H1 (cell line): ENCODE results near the gene RBP3. TPM values are rescaled to one million over a fixed set of nuclear protein-coding genes. Genes with fewer than 3 reads are reported as not detected.

Experiments
- CTCF ChIA-PET: fragments of 300-600 bp; sonication (Branson Sonifier 250); formaldehyde crosslinking; loops from one replicate; lab custom pipeline; 2021; ENCODE audit not compliant: partially characterized antibody; lab: Charles Lee
- POLR2A ChIA-PET: fragments of 300-600 bp; sonication (Branson Sonifier 250); formaldehyde crosslinking; loops from one replicate; lab custom pipeline; 2021; ENCODE audit warnings: inconsistent platforms; ENCODE audit not compliant: partially characterized antibody; lab: Charles Lee
- DNase-seq, 2 experiments: peaks; one replicate each; pipeline versions ENCODE4 v3.0.0 to v3.0.0-alpha.2; 2010 to 2022; ENCODE audit warnings: low spot score in 2 of 2, low read depth in 1 of 2, mixed read lengths in 1 of 2
- FAIRE-seq: peaks from 2 replicates; lab custom pipeline; 2011; peaks lifted over from hg19 to GRCh38; lab: Jason Lieb, UNC
- H2AFZ ChIP-seq: 2 replicates; pipeline ENCODE4 v1.8.1; 2012; ENCODE audit warnings: low read length, inconsistent platforms
- H2AK5ac ChIP-seq: 2 replicates; pipeline ENCODE4 v1.6.1; 2013; ENCODE audit warnings: low read depth, low read length
- H2BK120ac ChIP-seq: replicated peaks from 2 replicates; pipeline ENCODE3; 2013; ENCODE audit warnings: low read depth, low read length, inconsistent platforms
- H2BK12ac ChIP-seq: 2 replicates; pipeline ENCODE4 v1.6.1; 2013; ENCODE audit warnings: low read depth, low read length
- H2BK15ac ChIP-seq: 2 replicates; pipeline ENCODE4 v1.6.1; 2013; ENCODE audit warnings: low read length
- H2BK20ac ChIP-seq: 2 replicates; pipeline ENCODE4 v1.6.1; 2013; ENCODE audit warnings: low read length
- H2BK5ac ChIP-seq: 2 replicates; pipeline ENCODE4 v1.6.1; 2013; ENCODE audit warnings: low read depth, low read length
- H3K14ac ChIP-seq: 2 replicates; pipeline ENCODE4 v1.6.1; 2013; ENCODE audit warnings: inconsistent platforms; ENCODE audit not compliant: insufficient read length
- H3K18ac ChIP-seq: 2 replicates; pipeline ENCODE4 v1.6.1; 2013; ENCODE audit warnings: low read length; ENCODE audit errors: extremely low read depth
- H3K23ac ChIP-seq: 2 replicates; pipeline ENCODE4 v1.6.1; 2013; ENCODE audit warnings: inconsistent platforms; ENCODE audit not compliant: insufficient read length
- H3K23me2 ChIP-seq: 2 replicates; pipeline ENCODE4 v1.6.1; 2013; ENCODE audit warnings: low read depth, low read length
- H3K27ac ChIP-seq: 2 replicates; pipeline ENCODE4 v1.6.1; 2011; ENCODE audit warnings: low read depth, low read length, inconsistent platforms
- H3K27me3 ChIP-seq, 4 experiments: replicated peaks in 1 of 4; 1 replicate in 1 of 4; 2 replicates in 3 of 4; pipeline versions ENCODE4 v1.6.1 to v1.8.1; 2011 to 2013; ENCODE audit warnings: low read length in 3 of 4, mild to moderate bottlenecking in 3 of 4, inconsistent platforms in 2 of 4, mixed read lengths in 2 of 4, moderate library complexity in 1 of 4; ENCODE audit not compliant: control insufficient read depth in 3 of 4, insufficient read depth in 3 of 4; ENCODE audit errors: extremely low read depth in 1 of 4
- H3K36me3 ChIP-seq, 4 experiments: 2 replicates each; pipeline versions ENCODE4 v1.6.1 to v1.8.1; 2011 to 2013; ENCODE audit warnings: mild to moderate bottlenecking in 4 of 4, low read length in 3 of 4, moderate library complexity in 2 of 4, control low read depth in 1 of 4, inconsistent platforms in 1 of 4; ENCODE audit not compliant: insufficient read depth in 4 of 4, control insufficient read depth in 2 of 4
- H3K4ac ChIP-seq: replicated peaks from 2 replicates; pipeline ENCODE3; 2013; ENCODE audit warnings: low read length, low read depth, mixed read lengths, inconsistent platforms; ENCODE audit not compliant: insufficient read length
- H3K4me1 ChIP-seq, 4 experiments: replicated peaks in 1 of 4; 1 replicate in 1 of 4; 2 replicates in 3 of 4; pipeline versions ENCODE4 v1.6.1 to v1.8.1; 2011 to 2013; ENCODE audit warnings: low read length in 3 of 4, inconsistent platforms in 2 of 4, mixed read lengths in 1 of 4; ENCODE audit not compliant: insufficient read depth in 4 of 4, control insufficient read depth in 3 of 4
- H3K4me2 ChIP-seq, 2 experiments: 2 replicates each; pipeline versions ENCODE4 v1.6.1 to v1.8.1; 2011 to 2013; ENCODE audit warnings: low read depth in 2 of 2, low read length in 2 of 2, control low read depth in 1 of 2, inconsistent platforms in 1 of 2, mild to moderate bottlenecking in 1 of 2; ENCODE audit not compliant: insufficient read depth in 1 of 2
- H3K4me3 ChIP-seq, 4 experiments: fragments of 200-600, 300-600 bp in 1 of 4; sonication (generic), shearing (Covaris generic), sonication (Bioruptor Twin) in 1 of 4; 2 replicates each; pipeline versions ENCODE4 v1.5.1 to v1.8.1; 2011 to 2016; ENCODE audit warnings: low read length in 4 of 4, low read depth in 3 of 4, control low read depth in 2 of 4, inconsistent platforms in 2 of 4, mild to moderate bottlenecking in 2 of 4, mixed read lengths in 1 of 4, moderate library complexity in 1 of 4; ENCODE audit not compliant: insufficient read depth in 2 of 4; ENCODE audit errors: extremely low read depth in 1 of 4
- H3K56ac ChIP-seq: replicated peaks from 2 replicates; pipeline ENCODE3; 2013; ENCODE audit warnings: low read depth, mild to moderate bottlenecking, mixed read lengths, low read length, inconsistent platforms; ENCODE audit not compliant: insufficient read length
- H3K79me1 ChIP-seq: 2 replicates; pipeline ENCODE4 v1.6.1; 2013; ENCODE audit warnings: low read depth, low read length, control low read depth
- H3K79me2 ChIP-seq, 2 experiments: 2 replicates each; pipeline versions ENCODE4 v1.6.1 to v1.8.1; 2012 to 2013; ENCODE audit warnings: low read length in 2 of 2, mild to moderate bottlenecking in 2 of 2, inconsistent platforms in 1 of 2; ENCODE audit not compliant: insufficient read depth in 2 of 2, control insufficient read depth in 1 of 2
- H3K9ac ChIP-seq, 4 experiments: replicated peaks in 1 of 4; 1 replicate in 1 of 4; 2 replicates in 3 of 4; pipeline versions ENCODE4 v1.6.1 to v1.8.1; 2011 to 2013; ENCODE audit warnings: low read depth in 3 of 4, low read length in 3 of 4, control low read depth in 2 of 4, mild to moderate bottlenecking in 2 of 4, moderate library complexity in 2 of 4, inconsistent platforms in 1 of 4; ENCODE audit errors: extremely low read depth in 1 of 4
- H3K9me3 ChIP-seq, 2 experiments: 2 replicates each; pipeline versions ENCODE4 v1.6.1 to v1.8.1; 2012 to 2013; ENCODE audit warnings: mild to moderate bottlenecking in 2 of 2, moderate library complexity in 2 of 2, control low read depth in 1 of 2, inconsistent platforms in 1 of 2, low read depth in 1 of 2, low read length in 1 of 2, mixed read lengths in 1 of 2; ENCODE audit not compliant: insufficient read depth in 2 of 2
- H4K20me1 ChIP-seq, 2 experiments: replicated peaks in 1 of 2; 2 replicates each; pipeline versions ENCODE3 to v1.8.1; 2011 to 2013; ENCODE audit warnings: inconsistent platforms in 2 of 2, low read length in 2 of 2, mild to moderate bottlenecking in 1 of 2; ENCODE audit not compliant: insufficient read depth in 2 of 2, control insufficient read depth in 1 of 2
- H4K5ac ChIP-seq: 2 replicates; pipeline ENCODE4 v1.6.1; 2013; ENCODE audit warnings: low read length, low read depth, mixed read lengths, inconsistent platforms; ENCODE audit not compliant: insufficient read length
- H4K8ac ChIP-seq: 2 replicates; pipeline ENCODE4 v1.8.0; 2013; ENCODE audit warnings: mild to moderate bottlenecking, moderate library complexity, low read length, inconsistent platforms; ENCODE audit not compliant: insufficient read depth; ENCODE audit errors: extremely low read depth
- H4K91ac ChIP-seq: replicated peaks from 2 replicates; pipeline ENCODE3; 2013; ENCODE audit warnings: low read length, mixed read lengths, inconsistent platforms; ENCODE audit not compliant: insufficient read length
- BCL11A ChIP-seq, 2 experiments: IDR thresholded peaks; one replicate each; pipeline ENCODE4 v1.6.1; 2011; ENCODE audit warnings: low read depth in 2 of 2, low read length in 2 of 2, mild to moderate bottlenecking in 2 of 2
- CBX8 ChIP-seq: fragments of 300-800, 300-1000 bp; sonication (generic); IDR thresholded peaks from 2 replicates; pipeline ENCODE4 v1.7.1; 2016; ENCODE audit warnings: low read depth, low read length, borderline replicate concordance
- FOSL1 ChIP-seq: IDR thresholded peaks from 2 replicates; pipeline ENCODE4 v1.6.1; 2011; ENCODE audit warnings: mild to moderate bottlenecking, low read depth, low read length, moderate library complexity; ENCODE audit not compliant: insufficient read depth
- GABPA ChIP-seq: IDR thresholded peaks from 2 replicates; pipeline ENCODE4 v1.6.1; 2011; ENCODE audit warnings: mild to moderate bottlenecking, low read length, moderate library complexity, borderline replicate concordance; ENCODE audit not compliant: insufficient read depth
- HDAC6 ChIP-seq: IDR thresholded peaks from one replicate; pipeline ENCODE4 v1.7.1; 2012; ENCODE audit warnings: low read depth, mild to moderate bottlenecking, inconsistent platforms, low read length, moderate library complexity
- JUN ChIP-seq: IDR thresholded peaks from 2 replicates; pipeline ENCODE4 v1.6.1; 2011; ENCODE audit warnings: low read depth, mild to moderate bottlenecking, improper control_type of control experiment, low read length
- PHF8 ChIP-seq: fragments of 200-600 bp; sonication (generic); conservative IDR thresholded peaks from 2 replicates; pipeline ENCODE4 v1.7.1; 2012; ENCODE audit warnings: low read depth, mild to moderate bottlenecking, inconsistent platforms, low read length, moderate library complexity
- POU5F1 ChIP-seq: IDR thresholded peaks from 2 replicates; pipeline ENCODE4 v1.6.1; 2011; ENCODE audit warnings: low read depth, mild to moderate bottlenecking, low read length, moderate library complexity
- RBBP5 ChIP-seq: IDR thresholded peaks from 2 replicates; pipeline ENCODE4 v1.7.1; 2012; ENCODE audit warnings: low read depth, mild to moderate bottlenecking, inconsistent platforms, low read length, moderate library complexity, borderline replicate concordance
- SRF ChIP-seq: IDR thresholded peaks from 2 replicates; pipeline ENCODE4 v1.6.1; 2011; ENCODE audit warnings: mild to moderate bottlenecking, low read depth, low read length, moderate library complexity
- TAF1 ChIP-seq: IDR thresholded peaks from 2 replicates; pipeline ENCODE4 v1.6.1; 2011; ENCODE audit warnings: mild to moderate bottlenecking, low read depth, low read length
- WGBS, 2 experiments: shearing (Covaris generic) in 1 of 2; methylation state at CpG; one replicate each; pipeline versions ENCODE4 v1.1.6 to v1.1.7; 2013 to 2015; ENCODE audit warnings: low lambda C conversion rate in 2 of 2, mixed read lengths in 2 of 2, inconsistent platforms in 1 of 2, low coverage in 1 of 2, missing lambda C conversion rate in 1 of 2; ENCODE audit not compliant: insufficient replicate concordance in 2 of 2, insufficient coverage in 1 of 2, insufficient read length in 1 of 2; ENCODE audit errors: extremely low coverage in 1 of 2, missing lambda C conversion rate in 1 of 2; 5-methylcytosine and 5-hydroxymethylcytosine counted together
- polyA plus RNA-seq, 7 experiments: library from polyadenylated mRNA; depleted of rRNA in 3 of 7; stranded (reverse) in 5 of 7; unstranded in 2 of 7; fragments of >200 nt in 5 of 7; fragments of 200-250 nt in 2 of 7; gene quantifications; 1 replicate in 5 of 7; 2 replicates in 1 of 7; 4 replicates in 1 of 7; pipeline versions ENCODE4 v1.2.1 to v1.2.3, GENCODE V29; 2011 to 2013; ENCODE audit warnings: missing spikeins in 2 of 7, mixed read lengths in 2 of 7
- total RNA-seq: library from RNA; stranded (reverse); fragmentation: NEBNext Ultra II Directional; extraction: Animal tissue kit (Norgen Biotek cat#: 25700); gene quantifications from 2 replicates; pipeline ENCODE4 v1.2.1, GENCODE V29; 2021
- TF ChIP-seq, protein P1 (sequence below): IDR thresholded peaks from 2 replicates; pipeline ENCODE4 v1.6.1; 2012; ENCODE audit warnings: inconsistent platforms
- TF ChIP-seq, protein P2 (sequence below): IDR thresholded peaks from 2 replicates; pipeline ENCODE4 v1.6.1; 2011; ENCODE audit warnings: low read depth, mild to moderate bottlenecking, low read length; ENCODE audit not compliant: insufficient read depth

Gene RBP3
- total and polyA plus RNA-seq, 2 of the 8 experiments (the other 6 are each of a cell fraction or from before 2014, with no cell fraction given) = not detected

DNA sequence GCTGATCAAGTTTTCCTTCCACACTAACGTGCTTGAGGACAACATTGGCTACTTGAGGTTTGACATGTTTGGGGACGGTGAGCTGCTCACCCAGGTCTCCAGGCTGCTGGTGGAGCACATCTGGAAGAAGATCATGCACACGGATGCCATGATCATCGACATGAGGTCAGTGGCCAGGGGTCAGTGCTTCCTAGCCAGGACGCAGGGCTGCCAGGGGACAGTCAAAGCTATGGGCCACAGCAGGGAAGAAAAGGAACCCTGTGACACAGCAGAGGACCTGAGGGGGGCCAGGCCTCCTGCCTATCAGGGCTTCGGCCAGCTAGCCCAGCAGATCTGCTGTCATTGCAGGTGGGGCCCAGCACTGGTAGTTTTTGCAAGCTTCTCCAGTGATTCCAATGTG lies 5.2 kb downstream of the RBP3 start:
- Histone ChIP-seq H3K9me3 (no peaks in the 10 kb centered on the region), H3K27me3 (no peaks in the 10 kb centered on the region; a peak in 1 of 7 replicates), H3K79me1 (no peaks in the 10 kb centered on the region), H4K20me1 (no peaks in the 10 kb centered on the region), H4K5ac (no peak overlapping the region), H3K4me2 (no peak overlapping the region), H3K4me3 (no peak overlapping the region), H4K91ac (no peak overlapping the region), H3K79me2 (no peaks in the 10 kb centered on the region), H3K23me2 (no peaks in the 10 kb centered on the region), H3K23ac (no peak overlapping the region), H3K18ac (no peak overlapping the region), H3K4me1 (no peaks in the 10 kb centered on the region; a peak in 1 of 7 replicates), H2BK5ac (no peak overlapping the region), H3K27ac (no peak overlapping the region), H2BK20ac (no peak overlapping the region), H2BK15ac (no peak overlapping the region), H3K14ac (no peak overlapping the region), H2BK12ac (no peak overlapping the region), H2AK5ac (0 out of 2 replicates have a peak overlapping the region, but pooled peaks have one; percentile 16), H2AFZ (no peak overlapping the region), H3K36me3 (no peaks in the 10 kb centered on the region), H4K8ac (no peak overlapping the region), H3K9ac (no peak overlapping the region), H2BK120ac (no peak overlapping the region), H3K56ac (no peak overlapping the region), H3K4ac (no peak overlapping the region)
- no peak for TF ChIP-seq GABPA
- no peak for TF ChIP-seq HDAC6
- no peak for TF ChIP-seq BCL11A (IDR thresholded peaks at IDR 0.05; ENCODE audit: low read depth in 2 of 2, low read length in 2 of 2)
- TF ChIP-seq TAF1 = no peak
- TF ChIP-seq POU5F1 = no peak
- no peak for TF ChIP-seq PHF8
- TF ChIP-seq, protein P1, sequence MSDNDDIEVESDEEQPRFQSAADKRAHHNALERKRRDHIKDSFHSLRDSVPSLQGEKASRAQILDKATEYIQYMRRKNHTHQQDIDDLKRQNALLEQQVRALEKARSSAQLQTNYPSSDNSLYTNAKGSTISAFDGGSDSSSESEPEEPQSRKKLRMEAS = no peak
- no peak for TF ChIP-seq JUN
- TF ChIP-seq CBX8 = no peak
- TF ChIP-seq, protein P2, sequence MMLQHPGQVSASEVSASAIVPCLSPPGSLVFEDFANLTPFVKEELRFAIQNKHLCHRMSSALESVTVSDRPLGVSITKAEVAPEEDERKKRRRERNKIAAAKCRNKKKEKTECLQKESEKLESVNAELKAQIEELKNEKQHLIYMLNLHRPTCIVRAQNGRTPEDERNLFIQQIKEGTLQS = no peak
- TF ChIP-seq RBBP5 = no peak
- no peak for TF ChIP-seq SRF
- TF ChIP-seq FOSL1 = no peak
- DNase-seq (no peak), FAIRE-seq (no peak)
- CTCF ChIA-PET = interaction anchor here (0.8 to 14.6 kb wide), 9 partner anchors 8 to 329 kb away, joined by 3 to 132 read pairs (median 6); no protein-coding TSS in a partner anchor
- 89% methylated on average over 5 of the region's 6 CpGs; no CpG with 5 or more reads in 1 of the 2 experiments for WGBS, 2 experiments
- POLR2A ChIA-PET = no interaction called here
